ENCODE measurements around the gene PGA3.

- TF ChIP-seq CTCF (IDR thresholded peaks at IDR 0.05): no peak
- no peak for TF ChIP-seq POLR2A (IDR thresholded peaks at IDR 0.05)
Observed at GRCh38 chr11:61193596-61193995, 9.7 kb upstream of the PGA3 start.

Measured in heart left ventricle (tissue), 13 donors.